ENCODE data around the gene UROS.

UROS gene

DNA sequence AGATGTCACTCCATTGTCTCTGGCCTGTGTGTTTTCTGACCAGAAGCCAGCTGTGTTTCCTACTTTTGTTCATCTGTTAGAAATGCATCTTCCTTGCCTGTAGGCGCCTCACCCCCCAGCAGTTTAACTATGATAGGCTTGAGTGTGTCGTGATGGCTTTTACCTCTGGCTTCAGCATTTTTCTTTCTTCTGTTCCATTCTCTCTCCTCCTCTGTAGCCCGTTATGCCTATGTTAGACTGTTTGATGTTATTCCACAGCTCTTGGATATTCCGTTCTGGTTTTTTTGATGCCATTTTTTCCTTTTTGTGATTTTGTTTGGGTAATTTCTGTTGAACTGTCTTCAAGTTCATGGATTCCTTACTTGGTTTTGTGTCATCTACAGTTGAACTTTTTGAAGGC lies 65.3 kb downstream of the UROS start:
- no peak overlapping the region for H3K9ac ChIP-seq (ENCODE audit: low read depth, low read length)
- no peak overlapping the region for H3K4me3 ChIP-seq (ENCODE audit: low read length)
- 99% methylated on average over 4 of the region's 4 CpGs for WGBS
- peaks cover 91% of the 10 kb centered on the region for H3K36me3 ChIP-seq (ENCODE audit: insufficient read depth, low read length)
- no peaks in the 10 kb centered on the region for H3K9me3 ChIP-seq (ENCODE audit: insufficient read depth, low read depth, low read length)
- H3K27me3 ChIP-seq (ENCODE audit: insufficient read depth, low read length): no peaks in the 10 kb centered on the region
- H3K4me1 ChIP-seq (ENCODE audit: insufficient read depth, low read length): peaks cover 19% of the 10 kb centered on the region; the same call in 1 of the 2 replicates
- no peak overlapping the region for H3K27ac ChIP-seq (ENCODE audit: low read depth, low read length)

DNA sequence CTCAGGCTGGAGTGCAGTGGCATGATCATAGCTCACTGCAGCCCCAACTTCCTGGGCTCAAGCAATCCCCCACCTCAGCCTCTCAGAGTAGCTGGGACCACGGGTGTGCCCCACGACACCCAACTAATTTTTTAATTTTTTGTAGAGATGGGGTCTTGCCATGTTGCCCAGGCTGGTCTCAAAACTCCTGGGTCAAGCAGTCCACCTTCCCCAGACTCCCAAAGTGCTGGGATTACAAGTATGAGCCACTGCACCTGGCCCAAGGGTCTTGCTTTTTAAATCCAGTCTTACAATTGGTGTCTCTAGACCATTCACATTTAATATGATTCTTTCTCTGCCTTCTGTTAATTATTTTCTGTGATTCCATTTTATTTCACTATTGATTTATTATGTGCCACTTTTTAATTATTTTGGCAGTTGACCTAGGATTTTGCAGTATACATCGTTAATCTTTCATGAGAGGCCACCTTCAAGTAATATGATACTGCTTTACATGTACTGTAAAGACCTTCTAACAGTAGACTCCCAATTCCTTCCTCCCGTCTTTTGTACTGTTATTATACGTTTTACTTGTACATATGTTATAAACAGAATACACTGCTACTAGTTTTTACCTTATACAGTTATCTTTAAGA lies 66.1 kb downstream of the UROS start:
- no peaks in the 10 kb centered on the region for H3K9me3 ChIP-seq (ENCODE audit: insufficient read depth, low read depth, low read length)
- no peak overlapping the region for H3K27ac ChIP-seq (ENCODE audit: low read depth, low read length)
- H3K36me3 ChIP-seq (ENCODE audit: insufficient read depth, low read length): peaks cover 92% of the 10 kb centered on the region
- 95% methylated on average over 4 of the region's 5 CpGs for WGBS
- no peak overlapping the region for H3K9ac ChIP-seq (ENCODE audit: low read depth, low read length)
- H3K27me3 ChIP-seq (ENCODE audit: insufficient read depth, low read length): no peaks in the 10 kb centered on the region
- no peak overlapping the region for H3K4me3 ChIP-seq (ENCODE audit: low read length)
- H3K4me1 ChIP-seq (ENCODE audit: insufficient read depth, low read length): peaks cover 13% of the 10 kb centered on the region; the same call in 1 of the 2 replicates

DNA sequence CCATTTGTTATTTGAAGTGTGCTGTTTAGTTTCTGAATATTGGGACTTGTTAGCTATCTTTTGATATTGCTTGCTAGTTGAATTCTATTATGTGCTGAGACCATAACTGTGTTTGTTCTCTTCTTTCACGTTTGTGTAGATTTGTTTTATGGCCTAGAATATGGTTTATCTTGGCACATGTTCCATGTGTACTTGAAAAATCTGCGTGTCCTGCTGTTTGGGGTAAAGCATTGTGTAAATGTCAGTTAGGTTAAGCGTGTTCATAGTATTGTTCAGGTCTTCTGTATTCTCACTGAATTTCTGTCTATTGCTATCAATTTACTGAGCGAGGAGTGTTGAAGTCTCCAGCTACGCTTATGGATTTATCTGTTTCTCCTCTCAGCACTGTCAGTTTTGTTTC lies 66.9 kb downstream of the UROS start:
- 96% methylated on average over 5 of the region's 5 CpGs for WGBS

DNA sequence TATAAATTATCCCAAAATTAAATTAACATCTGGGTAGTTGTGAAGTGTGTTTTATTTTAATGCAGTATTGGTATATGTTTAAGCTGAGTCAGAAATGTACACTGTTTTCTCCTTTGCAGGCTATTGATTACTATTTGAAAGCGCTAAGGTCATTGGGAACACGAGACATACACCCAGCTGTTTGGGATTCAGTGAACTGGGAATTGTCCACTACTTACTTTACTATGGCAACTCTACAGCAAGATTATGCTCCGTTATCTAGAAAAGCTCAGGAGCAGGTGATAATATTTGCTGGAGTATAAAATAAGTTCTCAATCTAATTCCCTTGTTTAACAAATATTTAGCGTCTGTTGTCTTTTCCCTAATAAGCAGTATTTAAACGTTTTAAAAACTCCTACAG lies 75.6 kb downstream of the UROS start:
- Histone ChIP-seq H3K4me3 (ENCODE audit: low read length) (no peak overlapping the region), H3K36me3 (ENCODE audit: insufficient read depth, low read length) (peaks cover 99% of the 10 kb centered on the region), H3K9ac (ENCODE audit: low read depth, low read length) (no peak overlapping the region), H3K9me3 (ENCODE audit: insufficient read depth, low read depth, low read length) (no peaks in the 10 kb centered on the region), H3K4me1 (ENCODE audit: insufficient read depth, low read length) (no peaks in the 10 kb centered on the region), H3K27me3 (ENCODE audit: insufficient read depth, low read length) (no peaks in the 10 kb centered on the region), H3K27ac (ENCODE audit: low read depth, low read length) (no peak overlapping the region)
- WGBS: 97% methylated on average over 4 of the region's 5 CpGs

More for the DNA sequence above, 66.9 kb downstream of the UROS start:
- H3K27ac ChIP-seq (ENCODE audit: low read depth, low read length): no peak overlapping the region
- no peak overlapping the region for H3K4me3 ChIP-seq (ENCODE audit: low read length)
- peaks cover 6% of the 10 kb centered on the region; the same call in 1 of the 2 replicates for H3K4me1 ChIP-seq (ENCODE audit: insufficient read depth, low read length)
- H3K9ac ChIP-seq (ENCODE audit: low read depth, low read length): no peak overlapping the region
- H3K27me3 ChIP-seq (ENCODE audit: insufficient read depth, low read length): no peaks in the 10 kb centered on the region
- peaks cover 96% of the 10 kb centered on the region for H3K36me3 ChIP-seq (ENCODE audit: insufficient read depth, low read length)
- H3K9me3 ChIP-seq (ENCODE audit: insufficient read depth, low read depth, low read length): no peaks in the 10 kb centered on the region

DNA sequence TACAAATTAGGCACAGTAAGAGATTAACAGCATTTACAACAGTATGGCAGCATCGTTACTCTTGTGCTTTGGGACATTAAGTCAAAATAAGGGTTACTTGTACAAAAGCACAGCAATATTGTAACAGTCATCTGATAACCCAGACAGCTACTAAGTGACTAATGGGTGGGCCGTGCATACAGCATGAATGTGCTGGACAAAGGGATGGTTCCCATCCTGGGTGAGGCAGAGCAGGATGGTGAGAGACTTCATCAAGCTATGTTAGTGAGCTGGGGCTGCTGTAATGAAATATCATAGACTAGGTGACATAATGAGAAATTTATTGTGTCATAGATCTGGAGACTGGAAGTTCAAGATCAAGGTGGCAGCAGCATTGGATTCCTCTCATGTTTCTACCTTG lies 78.1 kb downstream of the UROS start:
- H3K27me3 ChIP-seq (ENCODE audit: insufficient read depth, low read length): no peaks in the 10 kb centered on the region
- no peaks in the 10 kb centered on the region for H3K9me3 ChIP-seq (ENCODE audit: insufficient read depth, low read depth, low read length)
- 93% methylated on average over 2 of the region's 2 CpGs for WGBS
- H3K4me3 ChIP-seq (ENCODE audit: low read length): no peak overlapping the region
- H3K36me3 ChIP-seq (ENCODE audit: insufficient read depth, low read length): peaks cover 99% of the 10 kb centered on the region
- no peak overlapping the region for H3K27ac ChIP-seq (ENCODE audit: low read depth, low read length)
- no peaks in the 10 kb centered on the region for H3K4me1 ChIP-seq (ENCODE audit: insufficient read depth, low read length)
- H3K9ac ChIP-seq (ENCODE audit: low read depth, low read length): no peak overlapping the region

DNA sequence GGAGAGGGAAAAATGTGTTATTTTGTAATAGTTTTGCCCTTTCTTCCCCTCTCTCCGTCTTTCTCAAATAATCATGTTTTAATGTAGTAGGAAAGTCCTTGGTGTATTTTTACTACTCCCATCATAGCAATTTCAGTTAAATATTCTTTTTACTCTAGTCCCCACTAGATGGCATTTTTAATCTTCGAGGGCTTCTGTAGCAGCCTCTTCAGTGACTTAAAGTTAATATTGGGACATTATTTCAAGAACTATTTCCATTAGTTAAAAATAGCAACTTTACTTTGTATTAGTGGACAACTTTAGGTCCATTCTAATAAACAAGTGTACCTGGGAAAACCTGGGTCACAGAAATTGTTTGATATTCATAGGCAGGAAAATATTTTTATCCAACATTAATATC lies 80.6 kb downstream of the UROS start:
- no peaks in the 10 kb centered on the region for H3K4me1 ChIP-seq (ENCODE audit: insufficient read depth, low read length)
- no peaks in the 10 kb centered on the region for H3K27me3 ChIP-seq (ENCODE audit: insufficient read depth, low read length)
- no peaks in the 10 kb centered on the region for H3K9me3 ChIP-seq (ENCODE audit: insufficient read depth, low read depth, low read length)
- H3K36me3 ChIP-seq (ENCODE audit: insufficient read depth, low read length): peaks cover 99% of the 10 kb centered on the region
- WGBS: 100% methylated on average over 1 of the region's 2 CpGs
- H3K27ac ChIP-seq (ENCODE audit: low read depth, low read length): no peak overlapping the region
- H3K9ac ChIP-seq (ENCODE audit: low read depth, low read length): no peak overlapping the region
- no peak overlapping the region for H3K4me3 ChIP-seq (ENCODE audit: low read length)

DNA sequence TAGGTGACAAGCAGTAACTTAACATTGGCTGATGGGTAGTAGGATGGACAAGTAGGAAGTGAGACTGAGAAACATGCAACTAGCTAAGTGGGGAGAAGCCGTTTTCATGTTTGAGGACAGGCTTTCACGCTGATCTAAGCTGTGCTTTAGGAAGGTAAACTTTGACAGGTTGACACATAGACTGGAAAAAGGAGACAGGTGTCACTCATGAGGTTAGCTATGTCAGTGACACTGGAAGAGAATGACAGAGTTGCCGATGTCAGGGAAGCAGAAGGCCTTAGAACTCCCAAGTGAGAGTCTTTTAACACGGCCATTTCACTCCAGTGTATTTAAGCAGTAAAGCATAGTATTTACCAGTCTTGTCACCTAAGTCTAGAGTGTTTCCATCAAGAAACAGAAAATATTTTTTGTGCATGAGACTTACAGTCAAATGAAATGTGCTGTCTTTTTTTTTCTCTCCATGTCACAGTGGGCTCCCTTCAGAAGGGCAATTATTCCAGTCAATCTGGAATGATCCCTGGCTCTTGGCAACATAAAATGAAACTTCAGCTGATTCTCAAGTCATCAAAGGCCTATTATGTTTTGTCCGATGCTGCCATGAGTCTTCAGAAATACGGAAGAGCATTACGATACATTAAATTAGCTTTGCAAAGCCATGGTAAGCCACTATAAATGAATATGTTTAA lies 82.9 kb downstream of the UROS start:
- Histone ChIP-seq H3K27ac (ENCODE audit: low read depth, low read length) (no peak overlapping the region), H3K27me3 (ENCODE audit: insufficient read depth, low read length) (no peaks in the 10 kb centered on the region), H3K9ac (ENCODE audit: low read depth, low read length) (no peak overlapping the region), H3K4me1 (ENCODE audit: insufficient read depth, low read length) (no peaks in the 10 kb centered on the region), H3K36me3 (ENCODE audit: insufficient read depth, low read length) (peaks cover 99% of the 10 kb centered on the region), H3K4me3 (ENCODE audit: low read length) (no peak overlapping the region), H3K9me3 (ENCODE audit: insufficient read depth, low read depth, low read length) (no peaks in the 10 kb centered on the region)
- WGBS: 95% methylated on average over 7 of the region's 7 CpGs
